Measurements from ENCODE around the gene EDAR. TPM values are rescaled to one million over a fixed set of nuclear protein-coding genes. Genes with fewer than 3 reads are reported as not detected.

Gene EDAR
- total RNA-seq, 1 experiment from 2014 or later = not detected

DNA sequence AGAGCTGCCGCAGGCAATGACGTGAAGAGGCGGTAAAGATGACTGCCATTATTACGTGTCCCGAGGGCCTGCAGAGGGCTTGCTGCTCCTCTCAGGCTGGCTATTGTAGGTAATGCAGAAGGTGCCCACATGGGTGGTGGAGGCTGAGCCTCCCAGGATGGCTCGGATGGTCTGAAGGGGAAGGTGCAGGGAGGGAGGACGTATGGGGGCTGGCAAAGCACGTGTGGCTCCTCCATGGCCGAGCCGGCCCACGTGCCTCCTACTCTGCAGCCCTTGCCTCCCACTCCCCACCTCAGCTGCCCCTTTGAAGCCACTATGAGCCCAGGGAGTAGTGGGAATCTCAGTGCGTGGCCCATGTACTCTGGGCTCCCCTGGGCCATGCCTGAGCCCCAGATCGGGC is 48.9 kb downstream of the EDAR start:
- DNase-seq (ENCODE audit: low read depth) = no peak

DNA sequence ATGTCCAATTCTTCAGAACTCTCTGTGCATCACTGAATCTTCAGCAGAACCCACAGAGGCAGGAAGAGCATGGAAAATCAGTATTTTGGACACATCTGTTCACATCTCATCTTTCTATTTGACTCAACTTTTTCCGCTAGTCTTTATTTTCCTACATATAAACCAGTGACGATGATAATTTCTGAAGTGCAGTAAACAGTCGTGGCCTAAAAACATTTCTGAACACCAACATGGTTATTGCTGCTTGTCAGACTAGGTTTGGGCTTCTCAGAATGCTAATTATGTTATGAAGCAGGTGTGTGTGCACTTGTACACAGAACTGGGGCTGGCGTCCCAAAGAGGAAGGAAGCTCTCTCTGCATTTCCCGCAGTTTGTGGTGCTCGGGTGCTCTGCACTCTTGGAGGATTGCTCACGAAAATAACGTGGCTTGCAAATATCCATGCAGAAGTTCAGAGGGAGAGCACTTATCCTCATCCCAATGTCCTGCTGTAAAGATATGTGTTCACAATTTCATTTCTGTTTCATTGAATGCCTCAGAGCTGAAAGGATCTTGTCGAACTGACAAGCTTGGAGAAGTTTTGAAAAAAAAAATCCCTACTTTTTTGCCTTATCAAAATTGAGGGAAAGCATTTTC is 50.8 kb downstream of the EDAR start:
- DNase-seq (ENCODE audit: low read depth) = no peak

GRCh38 chr2:108937367-108938017 is 51.5 kb downstream of the EDAR start:
- no peak for DNase-seq (ENCODE audit: low read depth)

DNA sequence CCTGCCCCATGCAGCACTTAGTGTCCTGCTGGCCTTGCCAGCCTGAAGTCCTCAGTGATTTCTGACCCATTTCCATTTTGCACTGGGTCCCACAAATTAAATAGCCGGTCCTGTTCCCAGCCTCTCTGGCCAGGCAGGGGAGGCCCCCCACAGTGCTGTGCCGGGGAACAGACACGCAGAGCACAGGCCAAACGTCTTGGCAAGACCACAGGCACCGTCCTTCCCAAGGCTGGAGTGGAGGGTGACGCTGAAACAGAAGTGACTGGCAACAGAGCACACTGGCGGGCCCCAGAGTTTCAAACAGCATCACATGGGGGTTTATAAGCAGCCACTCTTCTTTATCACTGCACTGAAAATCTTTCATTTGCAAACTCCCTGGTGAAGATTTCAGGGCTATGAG is 52.2 kb downstream of the EDAR start:
- no peak for DNase-seq (ENCODE audit: low read depth)

DNA sequence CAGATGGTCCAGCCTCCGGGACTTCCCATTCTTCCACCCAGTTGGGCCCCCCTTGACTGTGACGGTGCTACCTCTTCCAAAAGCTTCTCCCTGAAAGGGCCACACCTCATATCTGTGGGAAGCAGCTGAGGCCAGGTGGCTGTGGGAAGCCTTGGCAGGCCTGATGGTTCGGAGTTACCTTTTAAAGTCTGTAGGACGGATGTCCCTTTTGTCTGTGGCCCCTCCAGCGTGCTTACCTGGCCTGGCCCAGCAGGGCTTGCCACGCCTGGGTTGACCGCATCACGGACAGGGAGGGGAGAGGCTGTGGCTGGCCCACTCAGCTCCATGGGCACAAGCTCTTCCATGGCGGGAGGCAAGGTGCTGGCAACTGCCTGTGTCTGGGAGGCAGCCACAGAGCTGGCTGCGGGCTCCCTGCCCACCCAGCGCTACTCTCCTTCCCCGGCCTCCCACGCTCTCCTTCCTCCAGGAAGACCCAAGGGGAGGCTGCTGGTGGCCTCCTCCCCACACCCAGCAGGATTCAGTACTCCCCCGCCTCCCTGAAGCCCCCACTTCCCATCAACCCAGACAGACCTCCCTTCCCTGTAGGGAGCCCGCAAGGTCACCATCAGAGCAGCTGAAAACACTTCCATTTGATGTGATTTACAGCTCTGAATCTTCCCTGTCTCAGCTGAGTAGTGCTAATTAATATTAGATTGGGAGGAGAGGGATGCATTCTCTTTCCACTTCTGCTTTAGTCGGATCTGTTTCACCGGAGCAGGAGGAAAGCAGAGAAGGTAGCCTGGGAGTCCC is 52.8 kb downstream of the EDAR start:
- DNase-seq (ENCODE audit: low read depth) = no peak

DNA sequence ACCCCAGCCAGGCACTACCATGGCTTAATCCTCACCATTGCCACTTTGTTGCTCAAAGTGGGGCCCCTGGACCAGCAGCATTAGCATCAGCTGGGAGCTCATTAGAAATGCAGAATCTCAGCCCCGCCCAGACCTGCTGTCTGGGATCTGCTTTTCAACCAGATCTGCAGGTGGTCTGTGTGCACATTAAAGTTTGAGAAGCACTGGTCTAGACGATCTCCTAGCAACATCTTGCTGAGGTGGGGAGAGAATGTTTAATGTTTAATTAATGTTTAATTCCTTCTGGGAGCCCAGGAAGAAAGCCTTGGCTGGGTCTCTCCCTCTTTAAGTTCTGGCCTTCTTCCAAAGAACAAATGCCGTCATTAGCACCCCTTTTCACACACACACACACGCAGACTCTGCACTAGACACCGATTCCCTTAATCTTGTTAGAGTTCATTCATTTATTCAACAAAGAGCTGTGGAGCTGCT is 53.7 kb downstream of the EDAR start:
- DNase-seq (ENCODE audit: low read depth) = no peak

DNA sequence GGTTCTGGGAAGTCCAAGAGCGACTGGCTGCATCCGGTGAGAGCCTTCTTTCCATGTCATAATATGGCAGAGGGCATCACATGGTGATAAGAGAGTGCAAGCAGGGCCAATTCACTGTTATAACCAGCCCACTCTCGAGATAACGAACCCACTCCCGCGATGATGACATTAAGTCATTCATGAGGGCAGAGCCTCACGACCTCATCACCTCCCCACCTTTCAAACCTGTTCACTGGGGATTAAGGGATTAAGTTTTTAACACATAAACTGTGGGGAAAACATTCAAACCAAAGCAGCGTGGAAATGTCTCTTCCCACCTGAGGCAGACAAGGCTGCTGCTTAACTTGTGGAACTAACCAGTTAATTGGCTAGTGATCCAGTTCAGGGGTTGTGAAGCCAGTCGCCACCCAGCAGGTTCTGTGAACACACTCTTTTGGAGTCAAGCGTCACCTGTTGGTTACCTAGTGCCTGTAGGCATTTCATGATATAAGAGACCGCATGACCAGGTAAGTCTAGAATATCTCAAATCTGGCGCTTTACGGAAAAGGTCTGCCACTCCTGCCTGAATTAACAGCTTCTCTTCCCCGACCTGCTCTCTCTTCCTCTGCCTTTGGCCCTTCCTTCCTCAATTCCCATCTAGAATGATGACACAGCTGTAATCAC is 54.3 kb downstream of the EDAR start:
- no peak for DNase-seq (ENCODE audit: low read depth)

DNA sequence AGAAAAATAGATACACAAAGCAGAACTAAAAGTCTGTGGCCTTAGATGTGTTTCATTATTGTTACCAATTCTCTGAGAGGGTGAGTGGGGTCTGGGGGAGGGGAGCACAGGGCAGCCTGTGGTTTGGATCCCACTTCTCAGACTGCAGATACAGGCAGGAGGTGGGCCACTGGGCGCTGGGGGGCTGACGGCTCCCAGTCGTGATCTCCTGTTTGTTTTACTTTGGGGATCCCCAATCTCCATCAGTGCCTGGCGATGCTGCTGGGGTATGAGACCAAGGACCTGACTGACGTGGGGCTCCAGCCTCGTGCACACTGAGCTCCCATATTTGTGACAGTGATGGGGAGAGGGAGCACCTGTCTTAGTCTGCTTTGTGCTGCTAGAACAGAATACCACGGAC is 54.9 kb downstream of the EDAR start:
- no peak for DNase-seq (ENCODE audit: low read depth)

GRCh38 chr2:108933691-108934117 is 55.3 kb downstream of the EDAR start:
- DNase-seq (ENCODE audit: low read depth) = no peak

- no peak for DNase-seq (ENCODE audit: low read depth)
Observed at GRCh38 chr2:108932736-108933332, 56.2 kb downstream of the EDAR start.

GRCh38 chr2:108931372-108931771 is 57.6 kb downstream of the EDAR start:
- no peak for DNase-seq (ENCODE audit: low read depth)

DNA sequence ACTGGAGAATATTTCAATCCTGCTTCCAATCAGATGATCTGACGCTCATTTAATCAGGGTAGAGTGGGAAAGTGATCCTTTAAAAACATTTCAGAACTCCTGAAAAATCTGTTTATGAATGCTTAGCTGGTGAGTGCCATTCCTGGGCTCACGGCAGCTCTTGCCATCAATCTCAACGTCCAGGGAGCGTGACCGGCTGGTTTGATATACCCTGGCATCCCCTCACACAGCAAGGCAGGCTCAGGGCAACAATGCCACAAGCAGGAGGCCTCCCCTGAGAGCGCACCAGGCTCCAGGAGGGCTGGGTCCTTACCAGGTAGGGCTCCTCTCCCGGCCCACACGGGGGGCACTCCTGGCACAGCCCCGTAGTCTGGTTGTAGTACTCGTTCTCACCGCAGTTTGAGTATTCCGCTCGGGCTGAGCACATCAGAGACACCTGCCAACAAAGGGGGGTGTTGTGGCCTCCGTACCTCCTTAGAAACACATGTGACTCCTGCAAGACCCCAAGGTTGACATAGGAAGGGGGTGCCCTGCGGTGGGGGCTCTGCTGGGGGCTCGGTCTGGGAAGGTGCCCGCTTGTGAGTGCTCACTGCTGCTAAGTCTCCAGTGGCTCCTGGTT is 59.1 kb downstream of the EDAR start:
- no peak for DNase-seq (ENCODE audit: low read depth)

GRCh38 chr2:108928660-108929377 is 60.2 kb downstream of the EDAR start:
- no peak for DNase-seq (ENCODE audit: low read depth)

DNA sequence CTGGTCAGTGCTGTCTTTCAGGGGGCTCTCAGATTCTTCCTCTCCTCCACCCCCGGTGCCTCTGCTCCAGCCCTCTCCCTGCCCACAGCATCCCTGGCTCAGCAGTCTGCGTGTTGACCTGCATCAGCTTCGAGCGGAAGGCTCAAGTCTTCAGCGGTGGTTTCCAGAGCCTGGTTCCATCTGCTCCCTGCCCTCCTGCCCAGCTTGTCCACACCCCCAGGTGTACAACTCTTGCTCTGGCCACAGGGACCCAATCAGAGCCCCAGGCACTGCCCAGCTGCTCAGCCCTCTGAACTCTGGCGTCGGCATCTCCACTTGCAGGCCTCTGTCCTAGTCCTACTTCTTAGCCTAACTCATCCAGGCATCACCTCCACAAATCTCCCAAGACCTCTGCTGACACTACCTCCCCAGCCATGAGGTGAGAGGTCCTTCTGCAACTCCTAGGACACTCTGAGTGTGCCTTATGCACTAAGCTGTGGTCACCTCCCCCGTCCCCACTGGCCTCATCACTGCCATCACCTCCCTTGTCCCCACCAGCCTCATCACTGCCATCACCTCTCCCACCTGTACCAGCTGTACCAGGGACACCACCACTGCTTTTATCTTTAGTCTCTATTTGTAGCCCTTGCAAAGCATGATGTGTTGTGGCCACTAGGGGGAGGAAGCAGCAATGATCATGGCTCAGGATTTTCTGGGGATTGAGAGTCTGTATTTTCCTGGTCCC is 60.9 kb downstream of the EDAR start:
- peak; percentile 54 for DNase-seq (ENCODE audit: low read depth)

- DNase-seq (ENCODE audit: low read depth) = no peak
Observed at GRCh38 chr2:108927405-108927804, 61.6 kb downstream of the EDAR start.

GRCh38 chr2:108926561-108927380 is 62.2 kb downstream of the EDAR start:
- DNase-seq (ENCODE audit: low read depth) = no peak

GRCh38 chr2:108925735-108926134 is 63.3 kb downstream of the EDAR start:
- no peak for DNase-seq (ENCODE audit: low read depth)

- DNase-seq (ENCODE audit: low read depth) = no peak
Observed at GRCh38 chr2:108925286-108925685, 63.7 kb downstream of the EDAR start.

DNA sequence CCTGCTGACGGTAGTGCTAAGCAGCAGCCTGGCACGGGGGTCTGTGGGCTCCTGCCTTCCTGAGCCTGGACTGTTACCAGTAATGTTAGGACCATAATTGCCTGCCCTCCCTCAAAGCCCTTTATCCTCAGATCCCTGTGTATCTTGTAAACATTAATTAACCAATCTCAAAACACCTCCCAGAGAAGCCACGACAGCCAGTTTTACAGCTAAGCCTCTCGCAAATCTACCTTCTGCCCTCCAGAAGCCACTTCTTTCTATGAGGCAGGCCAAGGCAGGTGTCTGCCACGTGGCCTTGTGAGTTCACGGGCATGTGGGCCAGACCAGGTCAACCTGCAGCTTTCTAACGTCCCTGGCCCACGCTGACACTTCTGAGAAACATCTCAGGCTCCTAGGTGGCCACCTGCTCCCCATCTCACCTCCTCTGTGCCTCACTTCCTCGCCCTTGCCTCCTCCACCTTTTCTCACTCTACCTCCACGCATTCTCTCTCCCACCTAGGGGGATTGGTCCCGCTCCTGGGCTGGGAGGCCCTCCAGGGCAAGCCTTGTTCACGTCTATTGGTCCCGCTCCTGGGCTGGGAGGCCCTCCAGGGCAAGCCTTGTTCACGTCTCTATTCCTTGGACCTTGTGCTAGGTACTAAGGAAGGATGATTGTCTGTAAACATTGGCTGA is 64.3 kb downstream of the EDAR start:
- no peak for DNase-seq (ENCODE audit: low read depth)
